Osteocyte (in vitro differentiated cells): Measurements from ENCODE around the gene EIF2B5. TPM values are rescaled to one million over a fixed set of nuclear protein-coding genes. Genes with fewer than 3 reads are reported as not detected.

Experiments
- DNase-seq: peaks from one replicate; pipeline ENCODE4 v3.0.0; 2021; ENCODE audit warnings: mixed read lengths; ENCODE audit not compliant: unreplicated experiment; ENCODE audit errors: extremely low spot score
- H3K27ac Mint-ChIP-seq: one replicate; pipeline ENCODE4 v1.8.0; 2021; ENCODE audit warnings: mild to moderate bottlenecking, mixed read lengths; ENCODE audit not compliant: unreplicated experiment
- H3K27me3 Mint-ChIP-seq: one replicate; pipeline ENCODE4 v1.8.0; 2021; ENCODE audit warnings: mixed read lengths; ENCODE audit not compliant: unreplicated experiment
- H3K36me3 Mint-ChIP-seq: one replicate; pipeline ENCODE4 v1.8.0; 2021; ENCODE audit warnings: mixed read lengths; ENCODE audit not compliant: unreplicated experiment
- H3K4me1 Mint-ChIP-seq: one replicate; pipeline ENCODE4 v1.8.0; 2021; ENCODE audit warnings: mixed read lengths; ENCODE audit not compliant: unreplicated experiment
- H3K4me3 Mint-ChIP-seq: one replicate; pipeline ENCODE4 v1.8.0; 2021; ENCODE audit warnings: mild to moderate bottlenecking, moderate library complexity, mixed read lengths; ENCODE audit not compliant: unreplicated experiment
- H3K9me3 Mint-ChIP-seq: one replicate; pipeline ENCODE4 v1.8.0; 2021; ENCODE audit warnings: mixed read lengths; ENCODE audit not compliant: unreplicated experiment
- total RNA-seq: library from RNA; stranded (reverse); gene quantifications from 2 replicates; pipeline ENCODE4 v1.2.1, GENCODE V29; 2021
- TF ChIP-seq, protein P1 (sequence below): fragments of 200-600 bp; sonication (generic); IDR thresholded peaks from 2 replicates; pipeline ENCODE4 v1.5.0; 2021; ENCODE audit warnings: antibody characterized with exemption, mild to moderate bottlenecking, moderate library complexity

The EIF2B5 gene
- total RNA-seq, 1 donor from 2014 or later = 30.3 TPM

DNA sequence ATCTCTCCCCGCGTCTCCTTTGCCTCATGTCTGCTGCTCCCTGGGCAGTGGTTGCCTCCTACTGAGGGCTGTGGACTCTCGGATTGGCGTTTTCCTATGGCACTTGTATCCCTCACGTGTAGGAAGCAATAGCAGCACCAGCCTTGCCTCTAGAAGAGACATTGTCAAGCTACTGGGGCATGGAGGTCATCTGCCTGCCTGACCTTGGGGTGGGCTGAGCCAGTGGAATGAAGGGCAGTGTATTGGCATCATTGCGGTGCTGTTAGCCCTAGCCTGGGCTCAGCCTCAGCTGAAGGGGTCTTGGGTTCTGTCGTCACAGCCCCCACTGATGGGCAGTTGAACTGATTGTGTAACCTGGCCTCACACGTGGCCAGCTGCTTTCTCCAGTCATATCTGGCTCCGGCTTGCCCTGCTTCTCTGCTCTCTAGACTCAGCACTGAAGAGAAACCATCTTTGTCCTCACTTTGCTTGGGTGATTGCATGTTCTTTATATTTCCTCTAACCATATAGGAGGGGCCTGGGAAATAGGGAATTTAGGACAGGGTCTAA is 58.9 kb downstream of the EIF2B5 start:
- no peaks in the 10 kb centered on the region for H3K27me3 Mint-ChIP-seq
- no peak overlapping the region for H3K4me3 Mint-ChIP-seq
- H3K9me3 Mint-ChIP-seq = no peaks in the 10 kb centered on the region
- no peak for DNase-seq
- TF ChIP-seq, protein P1, sequence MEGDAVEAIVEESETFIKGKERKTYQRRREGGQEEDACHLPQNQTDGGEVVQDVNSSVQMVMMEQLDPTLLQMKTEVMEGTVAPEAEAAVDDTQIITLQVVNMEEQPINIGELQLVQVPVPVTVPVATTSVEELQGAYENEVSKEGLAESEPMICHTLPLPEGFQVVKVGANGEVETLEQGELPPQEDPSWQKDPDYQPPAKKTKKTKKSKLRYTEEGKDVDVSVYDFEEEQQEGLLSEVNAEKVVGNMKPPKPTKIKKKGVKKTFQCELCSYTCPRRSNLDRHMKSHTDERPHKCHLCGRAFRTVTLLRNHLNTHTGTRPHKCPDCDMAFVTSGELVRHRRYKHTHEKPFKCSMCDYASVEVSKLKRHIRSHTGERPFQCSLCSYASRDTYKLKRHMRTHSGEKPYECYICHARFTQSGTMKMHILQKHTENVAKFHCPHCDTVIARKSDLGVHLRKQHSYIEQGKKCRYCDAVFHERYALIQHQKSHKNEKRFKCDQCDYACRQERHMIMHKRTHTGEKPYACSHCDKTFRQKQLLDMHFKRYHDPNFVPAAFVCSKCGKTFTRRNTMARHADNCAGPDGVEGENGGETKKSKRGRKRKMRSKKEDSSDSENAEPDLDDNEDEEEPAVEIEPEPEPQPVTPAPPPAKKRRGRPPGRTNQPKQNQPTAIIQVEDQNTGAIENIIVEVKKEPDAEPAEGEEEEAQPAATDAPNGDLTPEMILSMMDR = no peak
- no peak overlapping the region for H3K27ac Mint-ChIP-seq
- H3K36me3 Mint-ChIP-seq = peaks cover 47% of the 10 kb centered on the region
- H3K4me1 Mint-ChIP-seq = no peaks in the 10 kb centered on the region

Other genes with a start within 250 kb of the EIF2B5 start
- gene ABCC5, start 117.5 kb upstream of the EIF2B5 start, total RNA-seq = 39.0 and 39.9 TPM in 2 replicates
- not detected in 2 replicates for gene HTR3D, start 103.6 kb upstream of the EIF2B5 start, total RNA-seq
- gene HTR3C, start 82.3 kb upstream of the EIF2B5 start, total RNA-seq = not detected in 2 replicates
- not detected in 2 replicates for gene HTR3E, start 38.3 kb upstream of the EIF2B5 start, total RNA-seq
- 110 and 121 TPM in 2 replicates for gene DVL3, start 20.0 kb downstream of the EIF2B5 start, total RNA-seq
- gene AP2M1, start 39.5 kb downstream of the EIF2B5 start, total RNA-seq = 398 and 419 TPM in 2 replicates
- gene ABCF3, start 50.8 kb downstream of the EIF2B5 start, total RNA-seq = 60.5 and 69.5 TPM in 2 replicates
- gene VWA5B2, start 94.2 kb downstream of the EIF2B5 start, total RNA-seq = 0.11 TPM in 1 of 2 replicates, not detected in the other
- gene ALG3, start 113.6 kb downstream of the EIF2B5 start, total RNA-seq = 38.2 and 40.7 TPM in 2 replicates
- gene EEF1AKMT4, start 114.3 kb downstream of the EIF2B5 start, total RNA-seq = 3.9 and 4.5 TPM in 2 replicates
- gene CAMK2N2, start 126.2 kb downstream of the EIF2B5 start, total RNA-seq = 1.8 and 2.0 TPM in 2 replicates
- gene ECE2, start 140.7 kb downstream of the EIF2B5 start, total RNA-seq = not detected in 2 replicates
- 222 and 239 TPM in 2 replicates for gene PSMD2, start 163.9 kb downstream of the EIF2B5 start, total RNA-seq
- gene EIF4G1, start 179.2 kb downstream of the EIF2B5 start, total RNA-seq = 367 and 385 TPM in 2 replicates
- gene FAM131A, start 202.2 kb downstream of the EIF2B5 start, total RNA-seq = 10.1 and 11.3 TPM in 2 replicates
- 9.4 and 9.7 TPM in 2 replicates for gene CLCN2, start 226.2 kb downstream of the EIF2B5 start, total RNA-seq
- gene POLR2H, start 226.4 kb downstream of the EIF2B5 start, total RNA-seq = 56.4 and 57.7 TPM in 2 replicates
- gene THPO, start 242.8 kb downstream of the EIF2B5 start, total RNA-seq = not detected in 2 replicates
- 2.7 and 4.4 TPM in 2 replicates for gene CHRD, start 244.7 kb downstream of the EIF2B5 start, total RNA-seq